GM19397 (cell line): ENCODE measurements around the gene CUBN.
"Not testable (repeated sequence)": the region's sequence is repeated elsewhere in the genome, so short reads cannot be mapped to it uniquely, and the experiment has no call there.

Experiments
- ATAC-seq: cut with Tn5 transposase; IDR thresholded peaks from one replicate; pipeline ENCODE4 v1.9.1; 2021; ENCODE audit warnings: mild to moderate bottlenecking, moderate library complexity; ENCODE audit not compliant: unreplicated experiment

CUBN gene

DNA sequence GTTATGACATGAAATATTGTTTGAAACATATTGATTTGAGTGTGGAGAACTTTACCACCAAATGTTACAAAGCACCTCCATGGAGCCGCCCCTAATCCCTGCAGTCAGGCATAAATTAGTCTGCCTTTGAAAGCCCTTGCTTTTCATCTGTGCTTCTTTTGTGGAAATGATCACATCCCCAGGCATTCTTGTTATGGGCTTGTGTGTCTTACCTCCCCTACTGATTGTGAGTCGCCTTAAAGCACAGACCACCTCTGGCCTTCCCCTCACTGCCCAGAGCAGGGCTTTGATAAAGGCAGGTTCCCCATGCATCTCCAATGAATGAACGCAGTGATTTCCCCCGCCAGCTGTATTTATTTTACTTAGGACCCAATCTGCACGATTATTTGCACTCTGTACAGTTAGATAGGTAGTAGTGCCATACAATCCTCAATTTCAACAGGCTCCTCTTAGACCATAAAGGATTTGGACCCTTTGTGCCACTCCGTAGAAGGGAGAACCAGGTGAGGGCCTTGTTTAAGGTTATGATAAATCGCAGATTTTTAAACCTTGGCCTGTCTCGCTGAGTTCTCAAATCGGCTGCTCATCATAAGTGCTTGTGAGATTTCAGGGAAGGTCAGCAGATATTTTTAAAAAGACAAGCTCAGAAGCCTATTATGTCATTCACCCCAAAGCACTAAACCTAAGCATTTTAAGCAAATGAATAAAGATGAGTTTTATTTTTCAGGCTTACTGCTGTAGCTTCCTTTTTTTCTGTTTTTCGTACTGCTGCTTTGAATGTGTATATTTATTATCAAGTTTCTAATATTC is 107.8 kb downstream of the CUBN start:
- no peak for ATAC-seq

DNA sequence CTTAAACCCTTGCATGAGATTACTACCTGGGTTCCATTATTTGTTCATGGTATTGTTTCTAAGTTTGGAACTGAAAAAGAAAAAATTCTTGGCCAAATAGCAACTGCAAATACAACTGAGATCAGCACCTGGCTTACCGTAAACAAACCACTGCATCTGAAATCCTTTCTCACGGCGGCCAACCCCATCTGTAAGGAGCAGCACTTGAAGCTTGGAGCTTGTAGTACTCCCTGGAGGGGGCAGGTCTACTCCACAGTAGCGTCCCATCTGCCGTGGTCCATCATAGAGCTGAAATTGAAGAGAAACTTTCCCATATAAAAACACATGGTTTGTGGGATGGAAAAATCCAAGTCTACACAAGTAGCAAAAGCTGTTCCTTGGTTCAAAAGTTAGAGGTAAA is 109.9 kb downstream of the CUBN start:
- ATAC-seq, result no peak

DNA sequence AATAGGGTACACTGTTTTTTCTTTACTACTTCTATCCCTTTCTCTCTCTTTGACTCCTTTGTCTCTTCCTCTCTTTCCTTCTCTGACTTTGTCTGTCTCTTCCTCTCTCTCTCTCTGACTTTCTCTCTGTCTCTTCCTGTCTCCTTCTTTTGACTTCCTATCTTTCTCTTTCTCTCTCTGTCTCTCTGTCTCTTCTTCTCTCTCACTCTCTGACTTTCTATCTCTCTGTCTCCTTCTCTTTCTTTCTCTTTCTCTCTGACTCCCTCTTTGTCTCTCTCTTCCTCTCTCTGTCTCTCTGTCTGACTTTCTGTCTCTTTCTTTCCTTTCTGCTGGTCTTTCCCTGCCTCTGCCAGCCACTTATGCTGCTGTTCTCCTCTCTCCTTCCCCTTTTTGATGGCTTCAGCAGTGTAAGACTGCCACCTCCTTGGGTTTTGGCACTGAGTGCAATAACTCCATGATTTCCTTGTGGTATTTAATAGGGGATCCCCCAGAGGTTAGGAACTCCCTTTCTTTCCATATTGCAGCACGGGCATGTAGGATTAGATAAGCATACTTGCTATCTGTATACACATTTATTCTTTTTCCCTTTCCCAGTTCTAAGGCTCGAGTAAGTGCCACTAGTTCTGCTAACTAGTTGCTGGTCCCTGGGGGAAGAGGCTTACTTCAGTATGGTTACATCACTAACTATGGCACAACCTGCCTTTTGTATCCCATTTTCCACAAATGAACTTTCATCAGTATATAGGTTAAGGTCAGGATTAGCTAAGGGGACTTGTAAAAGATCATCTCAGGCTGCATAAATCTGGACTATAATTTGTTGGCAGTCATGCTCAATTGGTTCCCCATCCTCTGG is 116.3 kb downstream of the CUBN start:
- ATAC-seq, result not testable (repeated sequence)

DNA sequence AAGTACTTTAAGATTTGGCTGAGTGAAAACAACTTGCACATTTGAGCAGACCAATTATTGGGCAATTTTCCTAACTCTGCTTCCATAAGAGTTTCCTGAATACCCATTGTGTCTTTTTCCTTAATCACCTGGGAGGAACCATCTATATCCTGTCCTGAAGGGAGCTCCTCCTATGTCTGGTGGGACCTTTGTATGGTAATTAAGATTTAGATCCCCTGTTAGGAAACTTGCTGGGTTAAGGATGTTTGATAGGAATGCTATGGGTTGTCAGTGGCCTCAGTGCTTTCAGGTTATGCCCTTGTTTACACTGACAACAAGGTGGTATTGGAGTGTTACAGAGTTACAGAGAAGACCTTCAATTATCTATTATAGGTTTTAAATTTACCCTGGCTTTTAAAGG is 116.9 kb downstream of the CUBN start:
- ATAC-seq, result not testable (repeated sequence)

GRCh38 chr10:17010363-17011145 is 119.1 kb downstream of the CUBN start:
- ATAC-seq, result no peak

DNA sequence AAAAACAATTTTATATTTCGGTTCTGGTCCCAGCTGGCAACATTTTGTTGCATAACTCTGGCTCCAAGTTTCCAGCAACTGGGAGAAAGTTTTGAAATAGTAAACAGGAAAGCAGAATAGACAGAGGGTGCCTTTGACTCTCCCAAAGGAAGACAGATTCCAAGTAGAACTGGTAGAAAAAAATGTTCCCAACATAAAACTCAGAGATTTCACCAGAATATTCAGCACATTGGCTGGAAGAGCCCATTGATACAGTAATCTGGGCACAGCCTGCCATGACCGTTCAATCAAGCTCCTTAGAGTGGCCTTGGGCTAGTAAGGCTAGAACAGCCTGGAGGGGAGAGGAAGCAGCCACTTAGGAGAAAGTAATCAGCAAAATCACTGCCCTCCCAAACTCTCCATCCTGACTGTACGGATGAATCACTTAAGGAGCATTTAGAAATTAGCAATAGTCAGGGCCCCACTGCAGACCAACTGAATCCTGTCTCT is 120.4 kb downstream of the CUBN start:
- ATAC-seq, result no peak

GRCh38 chr10:17007418-17007770 is 122.2 kb downstream of the CUBN start:
- no peak for ATAC-seq

DNA sequence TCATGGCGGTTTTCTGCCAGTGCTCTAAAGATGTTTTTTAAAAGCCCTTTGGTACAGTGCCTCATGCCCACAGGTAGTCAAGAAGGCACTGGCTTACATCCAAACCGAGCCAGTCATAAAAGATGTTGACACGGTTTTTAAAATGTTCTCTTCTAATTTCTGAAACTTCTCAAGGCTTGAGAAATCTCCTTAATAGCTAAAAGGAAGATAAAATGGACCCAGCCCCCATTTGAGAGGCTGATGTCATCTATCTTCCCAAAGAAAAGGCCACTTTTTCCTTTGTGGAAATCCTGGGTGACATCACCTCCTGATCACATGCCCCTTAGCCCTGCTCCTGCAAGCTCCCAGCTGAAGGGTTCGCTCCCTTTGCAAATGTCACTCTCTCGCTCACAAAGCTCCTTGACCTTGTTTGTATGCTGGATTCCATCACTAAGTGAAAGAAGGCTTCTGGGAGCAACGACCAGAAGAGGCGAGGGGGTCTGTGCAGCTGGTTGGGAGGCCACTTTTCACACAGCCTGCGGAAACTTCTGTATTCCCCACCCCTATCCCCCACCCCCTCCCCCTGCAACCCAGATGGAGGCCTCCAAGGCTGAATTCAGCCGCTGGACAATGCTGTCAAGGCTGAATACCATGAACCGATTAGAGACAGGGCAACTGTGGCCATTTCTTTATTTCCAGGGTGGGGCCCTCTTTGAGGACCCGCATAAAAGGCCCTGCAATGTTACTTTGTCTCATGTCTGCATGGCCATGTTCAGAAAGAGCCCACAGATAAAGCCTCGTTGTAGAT is 122.8 kb downstream of the CUBN start:
- ATAC-seq, result no peak

GRCh38 chr10:17005621-17006566 is 123.7 kb downstream of the CUBN start:
- no peak for ATAC-seq

DNA sequence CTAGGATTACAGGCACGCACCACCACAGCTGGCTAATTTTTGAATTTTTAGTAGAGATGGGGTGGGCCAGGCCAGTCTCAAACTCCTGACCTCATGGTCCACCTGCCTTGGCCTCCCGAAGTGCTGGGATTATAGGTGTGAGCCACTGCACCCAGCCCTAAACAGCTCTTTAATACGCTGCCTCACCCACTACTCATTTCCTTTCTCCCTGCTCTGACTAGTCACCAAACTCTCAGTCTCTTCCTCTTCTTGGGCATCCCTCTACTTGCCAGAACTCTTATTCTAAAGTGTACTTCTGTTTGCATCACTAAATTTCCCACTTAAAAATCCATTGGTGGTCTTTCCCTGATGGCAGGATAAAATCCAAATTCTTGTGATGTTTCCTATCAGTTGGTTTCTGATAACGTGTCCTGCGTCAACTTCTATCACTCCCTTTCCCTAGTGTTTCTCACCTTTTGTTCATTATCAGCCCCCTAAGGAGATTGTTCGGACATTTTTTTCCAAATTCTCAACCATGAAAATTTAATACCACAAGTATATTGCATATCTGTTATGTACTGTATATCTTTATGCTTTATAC is 124.7 kb downstream of the CUBN start:
- ATAC-seq, result no peak

GRCh38 chr10:17003651-17004286 is 125.8 kb downstream of the CUBN start:
- no peak for ATAC-seq

DNA sequence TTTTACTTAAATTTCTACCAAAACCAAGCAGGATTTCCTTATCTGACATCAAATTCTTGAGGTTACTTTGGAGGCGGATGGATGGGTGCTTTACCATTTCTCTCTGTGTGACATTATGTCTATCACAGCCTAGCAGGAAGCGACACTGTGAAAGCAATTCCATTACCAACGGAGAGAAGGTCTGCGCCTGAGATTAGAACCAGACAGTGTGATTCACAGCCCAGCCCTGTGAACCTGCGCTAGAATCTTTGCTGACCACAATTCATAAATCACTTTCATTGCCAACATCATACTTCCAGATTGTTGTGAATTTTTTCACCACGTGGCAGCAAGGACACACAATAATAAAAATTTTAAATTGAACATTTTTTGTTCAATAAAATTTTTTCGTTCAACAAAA is 126.5 kb downstream of the CUBN start:
- no peak for ATAC-seq

GRCh38 chr10:17001961-17002749 is 127.5 kb downstream of the CUBN start:
- peak; percentile 54 for ATAC-seq

DNA sequence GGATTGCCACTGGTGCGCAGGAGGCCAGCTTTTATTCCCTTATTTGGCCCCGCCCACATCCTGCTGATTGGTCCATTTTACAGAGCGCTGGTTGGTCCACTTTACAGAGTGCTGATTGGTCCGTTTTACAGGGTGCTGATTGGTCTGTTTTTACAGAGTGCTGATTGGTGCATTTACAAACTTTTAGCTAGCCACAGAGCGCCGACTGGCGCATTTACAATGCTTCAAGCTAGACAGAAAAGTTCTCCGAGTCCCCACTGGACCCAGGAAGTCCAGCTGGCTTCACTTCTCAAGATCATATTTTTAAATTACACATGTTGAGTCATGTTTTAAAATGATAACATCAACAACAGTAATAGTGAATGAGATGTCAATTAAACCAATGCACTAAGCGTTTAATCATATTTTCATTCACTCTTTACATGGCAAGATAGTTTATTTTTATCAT is 128.3 kb downstream of the CUBN start:
- no peak for ATAC-seq

GRCh38 chr10:16999665-17000451 is 129.8 kb downstream of the CUBN start:
- ATAC-seq, result no peak

DNA sequence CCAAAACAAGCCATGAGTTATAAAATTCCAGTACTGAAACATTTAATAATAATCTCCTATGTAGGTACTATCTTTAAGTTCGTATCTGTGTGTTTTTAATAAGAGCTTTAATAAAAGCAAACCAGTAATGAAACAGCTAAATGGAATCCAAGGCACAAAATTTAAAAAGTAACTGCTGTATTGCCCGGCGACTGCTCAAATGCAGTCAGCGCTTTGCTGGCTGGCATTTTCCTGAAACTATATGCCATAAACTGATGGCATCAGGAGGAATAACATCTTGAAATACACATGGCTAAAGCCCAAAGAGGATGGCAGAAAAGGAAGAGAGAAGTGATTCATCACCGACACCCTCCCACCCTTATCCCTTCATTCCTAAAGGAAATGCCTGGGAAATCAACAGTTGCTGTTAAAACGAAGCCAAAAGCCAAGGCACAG is 133.1 kb downstream of the CUBN start:
- no peak for ATAC-seq
